Vagina (tissue), 2 donors: ENCODE data around the gene CLPTM1L. TPM values are rescaled to one million over a fixed set of nuclear protein-coding genes. Genes with fewer than 3 reads are reported as not detected.

Experiments used
- DNase-seq, 2 donors: peaks; one replicate each; pipeline ENCODE4 v3.0.0-alpha.2; 2017; ENCODE audit errors: extremely low spot score in 2 of 2
- H3K27ac ChIP-seq: fragments of 200-600 bp; sonication (generic); one replicate; pipeline ENCODE4 v1.5.1; 2019
- H3K27me3 ChIP-seq: fragments of 200-600 bp; sonication (generic); one replicate; pipeline ENCODE4 v1.5.1; 2019
- H3K36me3 ChIP-seq, 2 donors: fragments of 200-600 bp; sonication (generic); one replicate each; pipeline ENCODE4 v1.5.1; 2017 to 2019
- H3K4me1 ChIP-seq: fragments of 200-600 bp; sonication (generic); one replicate; pipeline ENCODE4 v1.5.1; 2019
- H3K4me3 ChIP-seq, 2 donors: fragments of 200-600 bp; sonication (generic); 1 replicate in 1 of 2; 2 replicates in 1 of 2; pipeline ENCODE4 v1.5.1; 2016 to 2019
- H3K9me3 ChIP-seq: fragments of 200-600 bp; sonication (generic); one replicate; pipeline ENCODE4 v1.5.1; 2019
- CTCF ChIP-seq, 3 experiments: fragments of 450-650 bp in 2 of 3; fragments of 200-600 bp in 1 of 3; sonication (generic) in 1 of 3; IDR thresholded peaks; one replicate each; pipeline ENCODE4 v1.5.1; 2017 to 2019; ENCODE audit warnings: antibody characterized with exemption in 3 of 3, mild to moderate bottlenecking in 2 of 3, moderate library complexity in 2 of 3
- POLR2A ChIP-seq, 2 donors: fragments of 450-650 bp; IDR thresholded peaks; one replicate each; pipeline ENCODE4 v1.6.1; 2017; ENCODE audit warnings: antibody characterized with exemption in 2 of 2, mild to moderate bottlenecking in 2 of 2, moderate library complexity in 2 of 2
- POLR2AphosphoS5 ChIP-seq, 2 donors: sonication (generic); formaldehyde crosslinking; IDR thresholded peaks; one replicate each; pipeline ENCODE4 v1.9.0; 2017; ENCODE audit warnings: antibody characterized with exemption in 2 of 2, mild to moderate bottlenecking in 2 of 2, low read depth in 1 of 2; ENCODE audit not compliant: insufficient read depth in 1 of 2
- intact Hi-C: fragments of 100-400 bp; cut with DNase I; formaldehyde crosslinking; loops from one replicate; pipeline ENCODE4 v1.15.1; 2023
- total RNA-seq: library from RNA; depleted of rRNA; stranded (reverse); fragments of >200 nt; gene quantifications from one replicate; pipeline ENCODE4 v1.2.3, GENCODE V29; 2016

Gene CLPTM1L
- total RNA-seq, 1 donor from 2014 or later, result 40.0 TPM

- TF ChIP-seq POLR2A (IDR thresholded peaks at IDR 0.05) (no peak), CTCF (IDR thresholded peaks at IDR 0.05) (no peak), POLR2AphosphoS5 (IDR thresholded peaks at IDR 0.05; ENCODE audit: insufficient read depth in 1 of 2, low read depth in 1 of 2) (no peak)
- H3K4me3 ChIP-seq, result no peak overlapping the region
- H3K27ac ChIP-seq, result no peak overlapping the region
- no peaks in the 10 kb centered on the region for H3K9me3 ChIP-seq
- DNase-seq, result no peak
- peaks cover 0 to 79% of the 10 kb centered on the region in 2 donors for H3K36me3 ChIP-seq
- intact Hi-C loops, result no loop called here
- H3K27me3 ChIP-seq, result no peaks in the 10 kb centered on the region
- H3K4me1 ChIP-seq, result peaks cover 3% of the 10 kb centered on the region
Measured at GRCh38 chr5:1322955-1323802, 21.7 kb downstream of the CLPTM1L start.

- no peak for DNase-seq
- intact Hi-C loops, result no loop called here
- Histone ChIP-seq H3K27me3 (no peaks in the 10 kb centered on the region), H3K4me3 (no peak overlapping the region), H3K36me3 (peaks cover 0 to 84% of the 10 kb centered on the region in 2 donors), H3K9me3 (no peaks in the 10 kb centered on the region), H3K27ac (no peak overlapping the region), H3K4me1 (no peaks in the 10 kb centered on the region)
- TF ChIP-seq CTCF (IDR thresholded peaks at IDR 0.05) (no peak), POLR2A (IDR thresholded peaks at IDR 0.05) (no peak), POLR2AphosphoS5 (IDR thresholded peaks at IDR 0.05; ENCODE audit: insufficient read depth in 1 of 2, low read depth in 1 of 2) (no peak)
Measured at GRCh38 chr5:1322036-1322900, 22.6 kb downstream of the CLPTM1L start.

- TF ChIP-seq CTCF (IDR thresholded peaks at IDR 0.05) (no peak), POLR2A (IDR thresholded peaks at IDR 0.05) (no peak), POLR2AphosphoS5 (IDR thresholded peaks at IDR 0.05; ENCODE audit: insufficient read depth in 1 of 2, low read depth in 1 of 2) (no peak)
- no peaks in the 10 kb centered on the region for H3K9me3 ChIP-seq
- H3K27me3 ChIP-seq, result no peaks in the 10 kb centered on the region
- peaks cover under 1% of the 10 kb centered on the region for H3K4me1 ChIP-seq
- no peak for DNase-seq
- H3K27ac ChIP-seq, result no peak overlapping the region
- intact Hi-C loops, result no loop called here
- peaks cover 0 to 84% of the 10 kb centered on the region in 2 donors for H3K36me3 ChIP-seq
- H3K4me3 ChIP-seq, result no peak overlapping the region
Measured at GRCh38 chr5:1321576-1321975, 23.3 kb downstream of the CLPTM1L start.

GRCh38 chr5:1320436-1321344 lies 24.2 kb downstream of the CLPTM1L start:
- Histone ChIP-seq H3K36me3 (peaks cover 0 to 80% of the 10 kb centered on the region in 2 donors), H3K4me1 (peaks cover 10% of the 10 kb centered on the region), H3K27ac (no peak overlapping the region), H3K4me3 (no peak overlapping the region), H3K27me3 (no peaks in the 10 kb centered on the region), H3K9me3 (no peaks in the 10 kb centered on the region)
- intact Hi-C loops, result no loop called here
- no peak for TF ChIP-seq CTCF (IDR thresholded peaks at IDR 0.05)
- TF ChIP-seq POLR2A (IDR thresholded peaks at IDR 0.05), result no peak
- no peak for TF ChIP-seq POLR2AphosphoS5 (IDR thresholded peaks at IDR 0.05; ENCODE audit: insufficient read depth in 1 of 2, low read depth in 1 of 2)
- DNase-seq, result no peak
